ENCODE measurements around the gene NDUFS8. TPM values are rescaled to one million over a fixed set of nuclear protein-coding genes. Genes with fewer than 3 reads are reported as not detected.

Gene NDUFS8
- total and polyA plus RNA-seq, 2 of the 13 experiments (the other 11 are each of a cell fraction or from before 2014, with no cell fraction given), result 96.7 to 158 TPM

DNA sequence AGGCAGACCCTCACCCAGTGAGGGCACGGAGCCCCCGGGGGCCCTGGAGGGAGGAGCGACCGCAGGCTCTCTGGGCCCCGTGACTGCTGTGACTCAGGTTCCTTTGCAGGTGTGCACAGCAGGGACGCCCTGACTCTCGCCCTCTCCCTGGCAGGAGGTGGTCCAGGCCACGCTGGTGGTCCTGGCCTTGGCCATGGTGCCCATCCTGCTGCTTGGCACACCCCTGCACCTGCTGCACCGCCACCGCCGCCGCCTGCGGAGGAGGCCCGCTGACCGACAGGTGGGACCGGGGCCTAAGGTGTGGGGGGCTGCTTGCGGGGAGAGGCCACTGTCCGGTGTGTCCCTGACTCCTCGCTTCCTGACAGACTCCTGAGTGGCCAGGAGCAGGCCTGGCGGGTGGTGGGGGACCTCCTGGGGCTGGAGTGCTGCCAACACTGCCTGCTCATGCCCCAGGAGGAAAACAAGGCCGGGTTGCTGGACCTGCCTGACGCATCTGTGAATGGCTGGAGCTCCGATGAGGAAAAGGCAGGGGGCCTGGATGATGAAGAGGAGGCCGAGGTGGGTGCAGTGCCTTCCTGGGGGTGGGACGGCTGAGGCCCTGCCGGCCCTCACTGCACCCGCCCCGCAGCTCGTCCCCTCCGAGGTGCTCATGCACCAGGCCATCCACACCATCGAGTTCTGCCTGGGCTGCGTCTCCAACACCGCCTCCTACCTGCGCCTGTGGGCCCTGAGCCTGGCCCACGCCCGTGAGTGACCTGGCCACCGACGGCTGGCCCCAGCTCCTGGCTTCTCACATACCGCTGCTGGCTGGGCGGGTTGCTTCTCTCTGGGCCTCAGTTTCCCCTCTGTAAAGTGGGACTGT lies 19.3 kb downstream of the NDUFS8 start:
- no peaks in the 10 kb centered on the region for H3K4me1 ChIP-seq (ENCODE audit: insufficient read depth, low read length)
- H3K4me3 ChIP-seq (replicated peaks in 1 of 3; ENCODE audit: insufficient read depth in 1 of 3, low read depth in 2 of 3, low read length in 3 of 3), result no peak overlapping the region
- no peaks in the 10 kb centered on the region for H3K79me2 ChIP-seq (ENCODE audit: insufficient read depth, low read length)
- H3K27me3 ChIP-seq (ENCODE audit: control insufficient read depth in 1 of 2, insufficient read depth in 2 of 2, low read length in 2 of 2), result no peaks in the 10 kb centered on the region
- CTCF ChIA-PET (ENCODE audit: low intra/inter-chr PET ratio, low total read pairs), result no interaction called here
- H2AFZ ChIP-seq (ENCODE audit: low read length), result no peak overlapping the region
- in situ Hi-C loops (cut with HindIII; ENCODE audit: extremely low pct_ligation_motif_present, low pct_unique_long_range_greater_than_20kb) (no loop called here), intact Hi-C loops (cut with micrococcal nuclease; ENCODE audit: unreplicated experiment) (no loop called here)
- FAIRE-seq (no peak), ATAC-seq (peak; percentile 7), DNase-seq (ENCODE audit: low spot score) (no peak)
- over 99% methylated on average over 17 of the region's 40 CpGs for WGBS (ENCODE audit: low lambda C conversion rate)
- no TSS peak for BruUV-seq (replicated peaks)
- TF ChIP-seq RBFOX2 (IDR thresholded peaks at IDR 0.05; ENCODE audit: low read depth, low read length) (peak; percentile 29; the same call in 1 of the 2 replicates), NFYB (CRISPR knock-in tag; IDR thresholded peaks at IDR 0.05) (no peak), PHF8 (CRISPR knock-in tag; IDR thresholded peaks at IDR 0.05) (no peak), AGO2 (optimal IDR thresholded peaks at IDR 0.05; ENCODE audit: low read depth, low read length) (peak; percentile 73), ZSCAN12 (CRISPR knock-in tag; IDR thresholded peaks at IDR 0.05) (no peak), POLR2A (IDR thresholded peaks at IDR 0.05; ENCODE audit: insufficient read depth in 1 of 2, low read depth in 2 of 2, low read length in 2 of 2) (0 out of 4 replicates have a peak, but pooled peaks of 1 of the 2 experiments have one; percentile 0)
- H3K27ac ChIP-seq (ENCODE audit: extremely low read length, insufficient read depth, low read length), result no peak overlapping the region
- POLR2A ChIA-PET, result no interaction called here
- peaks cover 5% of the 10 kb centered on the region; the same call in 1 of the 2 replicates for H4K20me1 ChIP-seq (ENCODE audit: insufficient read depth, low read length)
- no peak overlapping the region for H3K9ac ChIP-seq (ENCODE audit: insufficient read depth, low read depth, low read length)
- H3K9me3 ChIP-seq (ENCODE audit: low read length), result no peaks in the 10 kb centered on the region
- H3K36me3 ChIP-seq (replicated peaks in 1 of 2; ENCODE audit: control insufficient read depth in 1 of 2, insufficient read depth in 2 of 2, low read length in 2 of 2), result peaks cover 17 to 41% of the 10 kb centered on the region in 2 experiments
- no peak overlapping the region for H3K4me2 ChIP-seq (ENCODE audit: low read depth, low read length)

DNA sequence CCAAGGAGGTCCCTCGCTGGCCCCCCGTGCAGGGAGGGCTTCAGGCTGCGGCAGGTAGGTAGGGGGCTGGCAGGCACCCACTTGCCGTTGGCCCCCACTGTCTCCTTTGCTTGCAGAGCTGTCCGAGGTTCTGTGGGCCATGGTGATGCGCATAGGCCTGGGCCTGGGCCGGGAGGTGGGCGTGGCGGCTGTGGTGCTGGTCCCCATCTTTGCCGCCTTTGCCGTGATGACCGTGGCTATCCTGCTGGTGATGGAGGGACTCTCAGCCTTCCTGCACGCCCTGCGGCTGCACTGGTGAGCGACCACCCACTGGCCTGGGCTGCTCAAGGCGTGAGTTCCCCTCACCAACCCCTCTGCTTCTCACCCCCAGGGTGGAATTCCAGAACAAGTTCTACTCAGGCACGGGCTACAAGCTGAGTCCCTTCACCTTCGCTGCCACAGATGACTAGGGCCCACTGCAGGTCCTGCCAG lies 19.9 kb downstream of the NDUFS8 start:
- no peaks in the 10 kb centered on the region for H3K27me3 ChIP-seq (ENCODE audit: control insufficient read depth in 1 of 2, insufficient read depth in 2 of 2, low read length in 2 of 2)
- H3K9ac ChIP-seq (ENCODE audit: insufficient read depth, low read depth, low read length), result no peak overlapping the region
- no peak overlapping the region for H2AFZ ChIP-seq (ENCODE audit: low read length)
- in situ Hi-C loops (cut with HindIII; ENCODE audit: extremely low pct_ligation_motif_present, low pct_unique_long_range_greater_than_20kb) (no loop called here), intact Hi-C loops (cut with micrococcal nuclease; ENCODE audit: unreplicated experiment) (no loop called here)
- ChIA-PET POLR2A (no interaction called here), CTCF (ENCODE audit: low intra/inter-chr PET ratio, low total read pairs) (no interaction called here)
- no peak for FAIRE-seq
- TF ChIP-seq TAF15 (IDR thresholded peaks at IDR 0.05; ENCODE audit: low read depth, low read length, poor library complexity, severe bottlenecking) (no peak), POLR2A (IDR thresholded peaks at IDR 0.05; ENCODE audit: insufficient read depth in 1 of 2, low read depth in 2 of 2, low read length in 2 of 2) (0 out of 4 replicates have a peak, but pooled peaks of 1 of the 2 experiments have one; percentile 6), AGO2 (optimal IDR thresholded peaks at IDR 0.05; ENCODE audit: low read depth, low read length) (peak; percentile 26)
- peaks cover 5% of the 10 kb centered on the region; the same call in 1 of the 2 replicates for H4K20me1 ChIP-seq (ENCODE audit: insufficient read depth, low read length)
- peak; percentile 3 for ATAC-seq
- no peak overlapping the region for H3K27ac ChIP-seq (ENCODE audit: extremely low read length, insufficient read depth, low read length)
- H3K9me3 ChIP-seq (ENCODE audit: low read length), result no peaks in the 10 kb centered on the region
- 97% methylated on average over 12 of the region's 18 CpGs for WGBS (ENCODE audit: low lambda C conversion rate)
- H3K36me3 ChIP-seq (replicated peaks in 1 of 2; ENCODE audit: control insufficient read depth in 1 of 2, insufficient read depth in 2 of 2, low read length in 2 of 2), result peaks cover 18 to 36% of the 10 kb centered on the region in 2 experiments
- H3K4me3 ChIP-seq (replicated peaks in 1 of 3; ENCODE audit: insufficient read depth in 1 of 3, low read depth in 2 of 3, low read length in 3 of 3), result no peak overlapping the region
- no peak overlapping the region for H3K4me2 ChIP-seq (ENCODE audit: low read depth, low read length)
- no peaks in the 10 kb centered on the region for H3K4me1 ChIP-seq (ENCODE audit: insufficient read depth, low read length)
- no peak for DNase-seq (ENCODE audit: low spot score)
- no peaks in the 10 kb centered on the region for H3K79me2 ChIP-seq (ENCODE audit: insufficient read depth, low read length)
- no TSS peak for BruUV-seq (replicated peaks)
